Aortic smooth muscle cell (primary cell): Measurements from ENCODE around the gene ATG9A. TPM values are rescaled to one million over a fixed set of nuclear protein-coding genes. Genes with fewer than 3 reads are reported as not detected.

Experiments
- total RNA-seq: library from RNA; depleted of rRNA; stranded (reverse); fragments of >200 nt; gene quantifications from 2 replicates; pipeline ENCODE4 v1.2.3, GENCODE V29; 2014

The ATG9A gene
- 43.5 and 44.4 TPM in 2 replicates for total RNA-seq

GRCh38 chr2:219229305-219230058 lies at the start of gene ATG9A, which contains the start of gene ANKZF1:
Gene ATG9A (minus strand): TSS chr2:219229636. CDS start chr2:219228024, 1,612 bp downstream.
Gene ANKZF1 (plus strand): TSS chr2:219229806. CDS start chr2:219230258, 452 bp downstream.

GRCh38 chr2:219253753-219254589 lies 24.5 kb upstream of the ATG9A start, which contains the start of gene TUBA4A:
Gene TUBA4A (minus strand): TSS chr2:219253918. CDS start chr2:219253858, 60 bp downstream.

GRCh38 chr2:219252900-219253752 lies 23.7 kb upstream of the ATG9A start, which contains the start of gene TUBA4B:
Gene TUBA4B (plus strand): TSS chr2:219253243. CDS start chr2:219253408, 165 bp downstream.

GRCh38 chr2:219245148-219245898 lies 15.9 kb upstream of the ATG9A start, which contains the start of the genes GLB1L and STK16:
Gene GLB1L (minus strand): TSS chr2:219245444. CDS start chr2:219243573, 1,871 bp downstream.
Gene STK16 (plus strand): TSS chr2:219245479. CDS start chr2:219246000, 521 bp downstream.

GRCh38 chr2:219218732-219219701 lies 10.4 kb downstream of the ATG9A start, which contains the start of gene ABCB6:
Gene ABCB6 (minus strand): TSS chr2:219218958. CDS start chr2:219218673, 285 bp downstream.

GRCh38 chr2:219206328-219207133 lies 22.9 kb downstream of the ATG9A start, which contains the start of gene ZFAND2B:
Gene ZFAND2B (plus strand): TSS chr2:219206782. CDS start chr2:219206988, 206 bp downstream.

GRCh38 chr2:219177552-219178376 lies 51.7 kb downstream of the ATG9A start, which contains the start of gene RETREG2:
Gene RETREG2 (plus strand): TSS chr2:219178275. CDS start chr2:219178353, 78 bp downstream.

GRCh38 chr2:219176818-219177551 lies 52.5 kb downstream of the ATG9A start, which contains the start of gene CNPPD1:
Gene CNPPD1 (minus strand): TSS chr2:219176925. CDS start chr2:219176828, 97 bp downstream.

GRCh38 chr2:219169930-219170654 lies 59.3 kb downstream of the ATG9A start, which contains the start of gene SLC23A3:
Gene SLC23A3 (minus strand): TSS chr2:219170029. CDS start chr2:219169984, 45 bp downstream.

Other genes with a start within 250 kb of the ATG9A start
- not detected in 2 replicates for gene FEV, start 244.5 kb downstream of the ATG9A start, total RNA-seq
- not detected in 2 replicates for gene CRYBA2, start 236.2 kb downstream of the ATG9A start, total RNA-seq
- gene CFAP65, start 188.1 kb downstream of the ATG9A start, total RNA-seq, result not detected in 2 replicates
- gene IHH, start 168.7 kb downstream of the ATG9A start, total RNA-seq, result under 0.01 TPM in 1 of 2 replicates, not detected in the other
- 10.8 and 11.6 TPM in 2 replicates for gene NHEJ1, start 68.8 kb downstream of the ATG9A start, total RNA-seq
- 1.6 TPM in 2 replicates for gene SLC23A3, start 59.6 kb downstream of the ATG9A start, total RNA-seq
- 37.9 and 41.9 TPM in 2 replicates for gene CNPPD1, start 52.7 kb downstream of the ATG9A start, total RNA-seq
- 64.1 and 72.9 TPM in 2 replicates for gene RETREG2, start 51.4 kb downstream of the ATG9A start, total RNA-seq
- gene ZFAND2B, start 22.9 kb downstream of the ATG9A start, total RNA-seq, result 30.0 and 37.5 TPM in 2 replicates
- 21.6 and 28.3 TPM in 2 replicates for gene ABCB6, start 10.7 kb downstream of the ATG9A start, total RNA-seq
- gene ANKZF1, start 170 bp upstream of the ATG9A start, total RNA-seq, result 17.6 and 20.6 TPM in 2 replicates
- 15.3 and 20.3 TPM in 2 replicates for gene GLB1L, start 15.8 kb upstream of the ATG9A start, total RNA-seq
- 26.8 and 34.8 TPM in 2 replicates for gene STK16, start 15.8 kb upstream of the ATG9A start, total RNA-seq
- not detected in 2 replicates for gene TUBA4B, start 23.6 kb upstream of the ATG9A start, total RNA-seq
- gene TUBA4A, start 24.3 kb upstream of the ATG9A start, total RNA-seq, result 19.1 and 30.1 TPM in 2 replicates
- 39.4 and 43.2 TPM in 2 replicates for gene DNAJB2, start 49.7 kb upstream of the ATG9A start, total RNA-seq
- 0.25 and 0.40 TPM in 2 replicates for gene PTPRN, start 79.8 kb upstream of the ATG9A start, total RNA-seq
- not detected in 2 replicates for gene RESP18, start 103.1 kb upstream of the ATG9A start, total RNA-seq
- gene DNPEP, start 158.3 kb upstream of the ATG9A start, total RNA-seq, result 47.6 and 49.3 TPM in 2 replicates
- 0.13 and 0.62 TPM in 2 replicates for gene DES, start 188.7 kb upstream of the ATG9A start, total RNA-seq
- 11.1 and 25.1 TPM in 2 replicates for gene SPEG, start 205.2 kb upstream of the ATG9A start, total RNA-seq